ENCODE data around the gene PRMT6. TPM values are rescaled to one million over a fixed set of nuclear protein-coding genes. Genes with fewer than 3 reads are reported as not detected.
"Not testable (repeated sequence)": the region's sequence is repeated elsewhere in the genome, so short reads cannot be mapped to it uniquely, and the experiment has no call there.

Gene PRMT6
- total and polyA plus RNA-seq, 12 donors = 2.3 to 5.7 (median 4.0) TPM

DNA sequence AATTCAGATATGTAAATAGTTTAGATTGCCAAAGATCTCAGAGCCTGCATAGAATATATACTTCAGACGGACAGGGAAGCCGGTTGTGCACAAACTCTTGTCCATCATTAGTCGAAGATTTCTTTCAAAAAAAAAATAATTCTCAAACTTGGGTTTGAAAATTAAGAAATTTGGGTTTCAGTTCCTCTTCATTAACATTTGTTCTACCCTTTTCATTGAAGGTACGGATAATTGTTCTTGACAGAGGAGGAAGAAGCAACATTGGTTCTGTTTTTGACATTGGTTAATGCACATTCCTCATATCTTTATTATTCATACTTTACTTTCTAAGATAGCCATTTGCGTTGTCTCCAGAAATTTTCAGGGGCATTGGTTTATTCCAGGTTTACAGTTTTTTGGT is 38.0 kb upstream of the PRMT6 start:
- H3K27me3 ChIP-seq = peaks cover 0 to 6% (median 0%) of the 10 kb centered on the region in 7 donors
- no peak for DNase-seq
- no peak for ATAC-seq
- TF ChIP-seq, protein P1, sequence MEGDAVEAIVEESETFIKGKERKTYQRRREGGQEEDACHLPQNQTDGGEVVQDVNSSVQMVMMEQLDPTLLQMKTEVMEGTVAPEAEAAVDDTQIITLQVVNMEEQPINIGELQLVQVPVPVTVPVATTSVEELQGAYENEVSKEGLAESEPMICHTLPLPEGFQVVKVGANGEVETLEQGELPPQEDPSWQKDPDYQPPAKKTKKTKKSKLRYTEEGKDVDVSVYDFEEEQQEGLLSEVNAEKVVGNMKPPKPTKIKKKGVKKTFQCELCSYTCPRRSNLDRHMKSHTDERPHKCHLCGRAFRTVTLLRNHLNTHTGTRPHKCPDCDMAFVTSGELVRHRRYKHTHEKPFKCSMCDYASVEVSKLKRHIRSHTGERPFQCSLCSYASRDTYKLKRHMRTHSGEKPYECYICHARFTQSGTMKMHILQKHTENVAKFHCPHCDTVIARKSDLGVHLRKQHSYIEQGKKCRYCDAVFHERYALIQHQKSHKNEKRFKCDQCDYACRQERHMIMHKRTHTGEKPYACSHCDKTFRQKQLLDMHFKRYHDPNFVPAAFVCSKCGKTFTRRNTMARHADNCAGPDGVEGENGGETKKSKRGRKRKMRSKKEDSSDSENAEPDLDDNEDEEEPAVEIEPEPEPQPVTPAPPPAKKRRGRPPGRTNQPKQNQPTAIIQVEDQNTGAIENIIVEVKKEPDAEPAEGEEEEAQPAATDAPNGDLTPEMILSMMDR (IDR thresholded peaks at IDR 0.05) = no peak
- no peak overlapping the region for H3K27ac ChIP-seq
- no peaks in the 10 kb centered on the region for H3K4me1 ChIP-seq
- no peaks in the 10 kb centered on the region for H3K36me3 ChIP-seq
- WGBS, 2 donors = 77 to 82% methylated on average over 5 of the region's 5 CpGs
- no peaks in the 10 kb centered on the region for H3K9me3 ChIP-seq
- intact Hi-C loops (cut with DNase I) = no loop called here
- H3K4me3 ChIP-seq = no peak overlapping the region

DNA sequence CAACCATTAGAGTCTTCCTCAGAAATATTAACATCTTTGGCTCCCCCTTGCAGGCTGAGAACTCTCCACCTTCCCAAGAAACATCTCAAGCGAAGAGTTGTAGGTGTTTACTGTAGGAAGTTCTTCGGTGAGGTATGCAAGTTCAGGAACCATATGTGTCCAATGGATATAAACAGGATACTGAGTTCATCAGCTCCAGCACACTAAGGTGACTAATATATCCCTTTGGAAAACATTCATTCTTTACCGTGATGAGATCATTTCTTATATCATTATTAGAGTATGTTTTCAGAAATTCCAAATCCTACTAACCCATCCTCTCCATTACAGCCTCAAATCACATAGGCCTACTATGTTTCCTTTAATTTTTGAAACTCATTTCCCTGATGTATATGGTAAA is 37.3 kb upstream of the PRMT6 start:
- ATAC-seq = no peak
- intact Hi-C loops (cut with DNase I) = no loop called here
- TF ChIP-seq, protein P1 (IDR thresholded peaks at IDR 0.05) = no peak
- H3K4me1 ChIP-seq = no peaks in the 10 kb centered on the region
- no peaks in the 10 kb centered on the region for H3K9me3 ChIP-seq
- H3K27me3 ChIP-seq = peaks cover 0 to 6% (median 0%) of the 10 kb centered on the region in 7 donors
- 65 to 67% methylated on average over 3 of the region's 3 CpGs for WGBS, 2 donors
- no peak overlapping the region for H3K27ac ChIP-seq
- no peaks in the 10 kb centered on the region for H3K36me3 ChIP-seq
- H3K4me3 ChIP-seq = no peak overlapping the region
- DNase-seq = no peak

DNA sequence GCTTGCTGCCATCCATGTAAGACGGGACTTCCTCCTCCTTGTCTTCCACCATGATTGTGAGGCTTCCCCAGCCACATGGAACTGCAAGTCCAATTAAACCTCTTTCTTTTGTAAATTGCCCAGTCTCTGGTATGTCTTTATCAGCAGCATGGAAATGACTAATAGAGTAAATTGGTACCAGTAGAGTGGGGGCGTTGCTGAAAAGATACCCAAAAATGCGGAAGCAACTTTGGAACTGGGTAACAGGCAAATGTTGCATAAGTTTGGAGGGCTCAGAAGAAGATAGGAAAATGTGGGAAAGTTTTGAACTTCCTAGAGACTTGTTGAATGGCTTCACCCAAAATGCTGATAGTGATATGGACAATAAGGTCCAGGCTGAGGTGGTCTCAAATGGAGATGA is 17.6 kb upstream of the PRMT6 start:
- H3K27ac ChIP-seq; H3K27me3 ChIP-seq; H3K4me1 ChIP-seq; H3K36me3 ChIP-seq; H3K4me3 ChIP-seq; H3K9me3 ChIP-seq; ATAC-seq; DNase-seq; intact Hi-C loops (cut with DNase I): not testable (repeated sequence)
- WGBS, 2 donors = 79 to 89% methylated on average over 3 of the region's 3 CpGs

DNA sequence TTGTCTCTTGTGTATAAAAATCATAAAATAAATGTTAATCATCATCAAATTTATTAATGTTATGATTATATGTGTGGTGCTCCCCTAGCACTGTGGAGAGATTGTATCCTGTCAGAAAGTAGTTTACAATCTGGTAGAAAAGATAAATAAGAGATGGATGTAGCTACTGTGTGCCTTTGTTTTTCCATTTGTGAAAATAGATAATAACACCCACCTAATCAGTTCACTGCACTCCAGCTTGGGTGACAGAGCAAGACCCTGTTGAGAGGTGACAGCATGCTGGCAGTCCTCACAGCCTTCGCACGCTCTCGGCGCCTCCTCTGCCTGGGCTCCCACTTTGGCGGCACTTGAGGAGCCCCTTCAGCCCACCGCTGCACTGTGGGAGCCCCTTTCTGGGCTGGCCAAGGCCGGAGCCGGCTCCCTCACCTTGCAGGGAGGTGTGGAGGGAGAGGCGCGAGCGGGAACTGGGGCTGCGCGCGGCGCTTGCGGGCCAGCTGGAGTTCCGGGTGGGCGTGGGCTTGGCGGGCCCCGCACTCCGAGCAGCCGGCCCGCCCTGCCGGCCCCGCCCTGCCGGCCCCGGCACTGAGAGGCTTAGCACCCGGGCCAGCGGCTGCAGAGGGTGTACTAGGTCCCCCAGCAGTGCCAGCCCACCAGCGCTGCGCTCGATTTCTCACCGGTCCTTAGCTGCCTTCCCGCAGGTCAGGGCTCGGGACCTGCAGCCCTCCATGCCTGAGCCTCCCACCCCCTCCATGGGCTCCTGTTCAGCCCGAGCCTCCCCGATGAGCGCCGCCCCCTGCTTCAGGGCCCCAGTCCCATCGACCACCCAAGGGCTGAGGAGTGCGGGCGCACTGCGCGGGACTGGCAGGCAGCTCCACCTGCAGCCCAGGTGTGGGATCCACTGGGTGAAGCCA is 11.9 kb upstream of the PRMT6 start:
- DNase-seq; H3K36me3 ChIP-seq; H3K27ac ChIP-seq; H3K4me1 ChIP-seq; ATAC-seq; H3K4me3 ChIP-seq; H3K27me3 ChIP-seq; intact Hi-C loops (cut with DNase I): not testable (repeated sequence)
- peaks cover 0 to 10% (median 0%) of the 10 kb centered on the region in 11 donors for H3K9me3 ChIP-seq
- WGBS, 2 donors = 93 to 96% methylated on average over 37 to 44 of the region's 44 CpGs

DNA sequence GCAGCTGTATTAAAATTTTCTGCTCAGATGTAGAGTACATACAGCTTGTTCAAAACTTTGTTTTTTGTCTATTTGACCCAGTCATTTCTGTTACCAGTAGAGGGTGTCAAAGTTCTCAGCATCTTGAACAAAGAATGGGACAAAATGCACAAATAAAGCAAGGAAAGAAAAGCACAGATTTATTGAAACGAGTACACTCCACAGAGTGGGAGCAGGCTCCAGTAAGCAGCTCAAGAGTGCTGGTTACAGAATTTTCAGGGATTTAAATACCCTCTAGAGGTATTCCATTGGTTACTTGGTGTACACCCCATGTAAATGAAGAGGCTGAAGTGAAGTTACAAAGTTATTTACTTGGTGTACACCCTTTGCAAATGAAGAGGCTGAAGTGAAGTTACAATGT is 8.9 kb upstream of the PRMT6 start:
- intact Hi-C loops (cut with DNase I) = no loop called here
- no peak for DNase-seq
- Histone ChIP-seq H3K4me1 (no peaks in the 10 kb centered on the region), H3K36me3 (no peaks in the 10 kb centered on the region), H3K4me3 (no peak overlapping the region), H3K9me3 (peaks cover 0 to 7% (median 0%) of the 10 kb centered on the region in 11 donors), H3K27me3 (no peaks in the 10 kb centered on the region), H3K27ac (no peak overlapping the region)
- ATAC-seq = no peak
- TF ChIP-seq, protein P1 (IDR thresholded peaks at IDR 0.05) = no peak
- WGBS, 2 donors = 68 to 70% methylated on average over 1 of the region's 1 CpG

All from heart right ventricle (tissue), 16 donors.